ENCODE data around the gene OAS3. TPM values are rescaled to one million over a fixed set of nuclear protein-coding genes. Genes with fewer than 3 reads are reported as not detected.
"Not testable (repeated sequence)": the region's sequence is repeated elsewhere in the genome, so short reads cannot be mapped to it uniquely, and the experiment has no call there.

Gene OAS3
- polyA plus RNA-seq, 1 experiment = 6.7 TPM

- Histone ChIP-seq H3K36me3 (ENCODE audit: control insufficient read depth, insufficient read depth, low read length) (no peaks in the 10 kb centered on the region; the same call in 1 of the 2 replicates), H3K27me3 (ENCODE audit: control insufficient read depth, insufficient read depth, low read length) (no peaks in the 10 kb centered on the region), H3K4me3 (ENCODE audit: low read depth, low read length) (no peak overlapping the region)
- ChIA-PET CTCF (no interaction called here), POLR2A (no interaction called here)
- no peak for TF ChIP-seq CTCF (IDR thresholded peaks at IDR 0.05; ENCODE audit: insufficient read depth, low read depth, low read length)
- no peak for DNase-seq (ENCODE audit: low read depth)
Observed at GRCh38 chr12:112947761-112948160, 9.5 kb downstream of the OAS3 start.

GRCh38 chr12:112948806-112949205, 10.5 kb downstream of the OAS3 start:
- CTCF ChIA-PET = interaction anchor here (1.0 kb wide), 1 partner anchor 44 kb away, joined by 3 read pairs; no protein-coding TSS in a partner anchor
- DNase-seq (ENCODE audit: low read depth) = no peak
- Histone ChIP-seq H3K4me3 (ENCODE audit: low read depth, low read length) (no peak overlapping the region), H3K36me3 (ENCODE audit: control insufficient read depth, insufficient read depth, low read length) (no peaks in the 10 kb centered on the region; the same call in 1 of the 2 replicates), H3K27me3 (ENCODE audit: control insufficient read depth, insufficient read depth, low read length) (no peaks in the 10 kb centered on the region)
- no peak for TF ChIP-seq CTCF (IDR thresholded peaks at IDR 0.05; ENCODE audit: insufficient read depth, low read depth, low read length)
- POLR2A ChIA-PET = no interaction called here

GRCh38 chr12:112950701-112951100, 12.4 kb downstream of the OAS3 start:
- ChIA-PET POLR2A (no interaction called here), CTCF (no interaction called here)
- Histone ChIP-seq H3K4me3 (ENCODE audit: low read depth, low read length) (no peak overlapping the region), H3K27me3 (ENCODE audit: control insufficient read depth, insufficient read depth, low read length) (no peaks in the 10 kb centered on the region), H3K36me3 (ENCODE audit: control insufficient read depth, insufficient read depth, low read length) (no peaks in the 10 kb centered on the region; the same call in 1 of the 2 replicates)
- no peak for DNase-seq (ENCODE audit: low read depth)
- TF ChIP-seq CTCF (IDR thresholded peaks at IDR 0.05; ENCODE audit: insufficient read depth, low read depth, low read length) = no peak

DNA sequence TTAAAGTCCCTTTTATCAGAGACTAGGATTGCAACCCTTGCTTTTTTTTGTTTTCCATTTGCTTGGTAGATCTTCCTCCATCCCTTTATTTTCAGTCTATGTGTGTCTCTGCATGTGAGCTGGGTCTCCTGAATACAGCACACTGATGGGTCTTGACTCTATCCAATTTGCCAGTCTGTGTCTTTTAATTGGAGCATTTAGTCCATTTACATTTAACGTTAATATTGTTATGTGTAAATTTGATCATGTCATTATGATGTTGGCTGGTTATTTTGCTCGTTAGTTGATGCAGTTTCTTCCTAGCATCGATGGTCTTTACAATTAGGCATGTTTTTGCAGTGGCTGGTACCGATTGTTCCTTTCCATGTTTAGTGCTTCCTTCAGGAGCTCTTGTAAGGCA, 18.9 kb downstream of the OAS3 start:
- H3K27me3 ChIP-seq (ENCODE audit: control insufficient read depth, insufficient read depth, low read length); H3K4me3 ChIP-seq (ENCODE audit: low read depth, low read length); POLR2A ChIA-PET; CTCF ChIA-PET; H3K36me3 ChIP-seq (ENCODE audit: control insufficient read depth, insufficient read depth, low read length); DNase-seq (ENCODE audit: low read depth): not testable (repeated sequence)

DNA sequence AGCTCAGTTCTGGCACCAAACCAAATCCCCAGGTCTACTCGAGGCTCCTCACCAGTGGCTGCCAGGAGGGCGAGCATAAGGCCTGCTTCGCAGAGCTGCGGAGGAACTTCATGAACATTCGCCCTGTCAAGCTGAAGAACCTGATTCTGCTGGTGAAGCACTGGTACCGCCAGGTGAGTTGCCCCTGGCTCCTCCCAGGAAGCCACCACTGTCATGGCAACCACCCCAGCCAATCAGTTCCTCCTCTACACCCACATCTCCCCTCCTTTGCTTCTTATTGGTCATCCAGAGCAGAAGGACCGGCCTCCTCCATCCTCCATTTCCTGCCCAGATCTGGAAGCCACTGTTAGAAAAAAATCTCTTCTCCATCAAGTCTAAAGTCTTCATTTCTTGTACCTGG, 22.8 kb downstream of the OAS3 start:
- Histone ChIP-seq H3K36me3 (ENCODE audit: control insufficient read depth, insufficient read depth, low read length) (no peaks in the 10 kb centered on the region; the same call in 1 of the 2 replicates), H3K4me3 (ENCODE audit: low read depth, low read length) (no peak overlapping the region), H3K27me3 (ENCODE audit: control insufficient read depth, insufficient read depth, low read length) (no peaks in the 10 kb centered on the region)
- ChIA-PET POLR2A (no interaction called here), CTCF (no interaction called here)
- no peak for TF ChIP-seq CTCF (IDR thresholded peaks at IDR 0.05; ENCODE audit: insufficient read depth, low read depth, low read length)
- DNase-seq (ENCODE audit: low read depth) = no peak

GRCh38 chr12:112961536-112961935, 23.3 kb downstream of the OAS3 start:
- ChIA-PET CTCF (no interaction called here), POLR2A (no interaction called here)
- DNase-seq (ENCODE audit: low read depth) = no peak

More at GRCh38 chr12:112961536-112961935, 23.3 kb downstream of the OAS3 start:
- Histone ChIP-seq H3K27me3 (ENCODE audit: control insufficient read depth, insufficient read depth, low read length) (no peaks in the 10 kb centered on the region), H3K36me3 (ENCODE audit: control insufficient read depth, insufficient read depth, low read length) (no peaks in the 10 kb centered on the region; the same call in 1 of the 2 replicates), H3K4me3 (ENCODE audit: low read depth, low read length) (no peak overlapping the region)
- TF ChIP-seq CTCF (IDR thresholded peaks at IDR 0.05; ENCODE audit: insufficient read depth, low read depth, low read length) = no peak

Data from BJ (cell line).